Liver (tissue), 9 donors: Measurements from ENCODE around the gene RAB31. TPM values are rescaled to one million over a fixed set of nuclear protein-coding genes. Genes with fewer than 3 reads are reported as not detected.

Source experiments
- DNase-seq: peaks from one replicate; pipeline ENCODE4 v3.0.0-alpha.2; 2017; ENCODE audit warnings: low spot score
- H3K27ac ChIP-seq, 2 donors: one replicate each; pipeline ENCODE4 v1.7.0; 2013; ENCODE audit warnings: inconsistent platforms in 2 of 2, low read length in 2 of 2, control low read depth in 1 of 2, low read depth in 1 of 2, mild to moderate bottlenecking in 1 of 2
- H3K27me3 ChIP-seq, 4 donors: one replicate each; pipeline versions ENCODE4 v1.6.1 to v1.7.0; 2013; ENCODE audit warnings: low read length in 3 of 4, inconsistent platforms in 1 of 4, mild to moderate bottlenecking in 1 of 4, moderate library complexity in 1 of 4; ENCODE audit not compliant: control insufficient read depth in 4 of 4, insufficient read depth in 4 of 4
- H3K36me3 ChIP-seq, 4 donors: one replicate each; pipeline versions ENCODE4 v1.6.1 to v1.7.0; 2013; ENCODE audit warnings: low read length in 3 of 4, mild to moderate bottlenecking in 3 of 4, low read depth in 1 of 4, moderate library complexity in 1 of 4; ENCODE audit not compliant: control insufficient read depth in 4 of 4, insufficient read depth in 3 of 4
- H3K4me1 ChIP-seq, 4 donors: one replicate each; pipeline versions ENCODE4 v1.6.1 to v1.7.0; 2013; ENCODE audit warnings: low read length in 3 of 4, mild to moderate bottlenecking in 3 of 4, moderate library complexity in 1 of 4; ENCODE audit not compliant: control insufficient read depth in 4 of 4, insufficient read depth in 4 of 4
- H3K4me3 ChIP-seq, 3 donors: one replicate each; pipeline versions ENCODE4 v1.6.1 to v1.7.0; 2013; ENCODE audit warnings: low read length in 3 of 3, control low read depth in 1 of 3, low read depth in 1 of 3, mild to moderate bottlenecking in 1 of 3
- H3K9ac ChIP-seq, 2 donors: one replicate each; pipeline ENCODE4 v1.7.0; 2013; ENCODE audit warnings: low read length in 2 of 2, mild to moderate bottlenecking in 2 of 2, moderate library complexity in 2 of 2, control low read depth in 1 of 2, low read depth in 1 of 2
- H3K9me3 ChIP-seq, 4 donors: one replicate each; pipeline versions ENCODE4 v1.6.1 to v1.7.0; 2013; ENCODE audit warnings: low read length in 3 of 4; ENCODE audit not compliant: control insufficient read depth in 4 of 4
- EGR1 ChIP-seq, 2 donors: IDR thresholded peaks; 2 replicates each; pipeline ENCODE4 v1.6.1; 2016 to 2018; ENCODE audit warnings: antibody characterized with exemption in 2 of 2, low read depth in 2 of 2
- FOXA1 ChIP-seq: IDR thresholded peaks from 2 replicates; pipeline ENCODE4 v1.6.1; 2016; ENCODE audit warnings: antibody characterized with exemption
- FOXA2 ChIP-seq: IDR thresholded peaks from 2 replicates; pipeline ENCODE4 v1.6.1; 2016; ENCODE audit warnings: antibody characterized with exemption
- GABPA ChIP-seq, 2 donors: IDR thresholded peaks in 1 of 2; conservative IDR thresholded peaks in 1 of 2; 2 replicates each; pipeline ENCODE4 v1.6.1; 2016; ENCODE audit warnings: antibody characterized with exemption in 2 of 2, mild to moderate bottlenecking in 1 of 2, moderate library complexity in 1 of 2
- HNF4A ChIP-seq, 2 donors: conservative IDR thresholded peaks; 2 replicates each; pipeline ENCODE4 v1.6.1; 2016; ENCODE audit warnings: antibody characterized with exemption in 2 of 2, mild to moderate bottlenecking in 2 of 2
- HNF4G ChIP-seq: IDR thresholded peaks from 2 replicates; pipeline ENCODE4 v1.6.1; 2016; ENCODE audit warnings: antibody characterized with exemption
- JUND ChIP-seq, 2 donors: IDR thresholded peaks; 2 replicates each; pipeline ENCODE4 v1.6.1; 2016; ENCODE audit warnings: antibody characterized with exemption in 2 of 2
- NR2F2 ChIP-seq: IDR thresholded peaks from 2 replicates; pipeline ENCODE4 v1.6.1; 2016; ENCODE audit warnings: antibody characterized with exemption
- RAD21 ChIP-seq, 2 donors: IDR thresholded peaks; 2 replicates each; pipeline ENCODE4 v1.6.1; 2016; ENCODE audit warnings: antibody characterized with exemption in 2 of 2, mild to moderate bottlenecking in 2 of 2
- REST ChIP-seq: IDR thresholded peaks from 2 replicates; pipeline ENCODE4 v1.6.1; 2016; ENCODE audit warnings: antibody characterized with exemption, mild to moderate bottlenecking
- RXRA ChIP-seq, 2 donors: IDR thresholded peaks; 2 replicates each; pipeline ENCODE4 v1.6.1; 2017 to 2018; ENCODE audit warnings: antibody characterized with exemption in 2 of 2, mild to moderate bottlenecking in 1 of 2
- SP1 ChIP-seq: IDR thresholded peaks from 2 replicates; pipeline ENCODE4 v1.6.1; 2018; ENCODE audit warnings: antibody characterized with exemption, mild to moderate bottlenecking
- TAF1 ChIP-seq: conservative IDR thresholded peaks from 2 replicates; pipeline ENCODE4 v1.6.1; 2016; ENCODE audit warnings: antibody characterized with exemption, mild to moderate bottlenecking
- YY1 ChIP-seq: IDR thresholded peaks from 2 replicates; pipeline ENCODE4 v1.6.1; 2016; ENCODE audit warnings: antibody characterized with exemption, mild to moderate bottlenecking
- WGBS: extraction: QIAGEN DNeasy Blood & Tissue Kit; methylation state at CpG from one replicate; pipeline ENCODE4 v1.1.7; 2013; 5-methylcytosine and 5-hydroxymethylcytosine counted together
- polyA plus RNA-seq, 2 donors: library from polyadenylated mRNA; stranded (reverse) in 1 of 2; unstranded in 1 of 2; fragments of 200-250 nt in 1 of 2; fragments of >200 nt in 1 of 2; fragmentation: Nextera tagmentation in 1 of 2; extraction: Ambion mirVana in 1 of 2; gene quantifications; one replicate each; pipeline versions ENCODE4 v1.2.1 to v1.2.3, GENCODE V29; 2013 to 2015
- total RNA-seq, 2 donors: library from RNA; depleted of rRNA; stranded (reverse); fragments of >200 nt; gene quantifications; one replicate each; pipeline ENCODE4 v1.2.3, GENCODE V29; 2014
- TF ChIP-seq, protein P1 (sequence below): IDR thresholded peaks from 2 replicates; pipeline ENCODE4 v1.6.1; 2016; ENCODE audit warnings: antibody characterized with exemption
- TF ChIP-seq, protein P2 (sequence below): fragments of 150-350 bp; IDR thresholded peaks from 2 replicates; pipeline ENCODE4 v1.5.1; 2017; ENCODE audit warnings: improper control_type of control experiment, low read depth, low read length; ENCODE audit not compliant: missing input control
- TF ChIP-seq, protein P3 (sequence below): IDR thresholded peaks from 2 replicates; pipeline ENCODE4 v1.6.1; 2016; ENCODE audit warnings: antibody characterized with exemption
- donor health status: healthy.
- donor health status: healthy.
- donor health status: healthy.
- donor health status: healthy.
- donor health status: healthy.

The RAB31 gene
- total and polyA plus RNA-seq, 4 donors: 3.6 to 12.8 (median 9.7) TPM

- no peak for TF ChIP-seq GABPA (IDR thresholded peaks at IDR 0.05 in 1 of 2, conservative IDR thresholded peaks at IDR 0.05 in 1 of 2)
- no peak for TF ChIP-seq RAD21 (IDR thresholded peaks at IDR 0.05)
- no peak for TF ChIP-seq JUND (IDR thresholded peaks at IDR 0.05)
- TF ChIP-seq FOXA1: no peak
- TF ChIP-seq RXRA (IDR thresholded peaks at IDR 0.05): no peak
Measured at GRCh38 chr18:9669016-9669415, 39.1 kb upstream of the RAB31 start (continued).

DNA sequence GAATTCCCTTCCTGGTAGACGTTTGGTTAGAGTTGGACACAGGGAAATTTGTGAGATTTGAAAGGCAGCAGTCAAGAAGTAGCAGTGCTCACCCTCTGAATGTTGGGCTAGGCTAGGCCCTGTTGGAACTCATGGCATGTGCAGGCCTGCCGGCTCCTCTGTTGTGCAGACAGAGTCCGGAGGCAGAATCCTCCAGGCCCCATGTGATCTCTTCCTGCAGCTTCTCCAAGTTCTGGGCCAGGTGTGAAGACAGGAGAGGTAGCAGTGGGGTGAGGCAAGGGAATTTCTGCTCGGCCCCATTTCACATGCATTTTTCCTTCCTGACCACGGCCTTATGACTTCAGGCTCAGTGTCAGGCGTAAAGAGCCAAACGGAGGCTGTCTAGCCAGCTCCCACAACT is 36.9 kb upstream of the RAB31 start:
- no peak overlapping the region for H3K4me3 ChIP-seq
- H3K36me3 ChIP-seq: no peaks in the 10 kb centered on the region
- TF ChIP-seq TAF1 (no peak), REST (no peak), HNF4G (no peak), NR2F2 (no peak), RXRA (IDR thresholded peaks at IDR 0.05) (no peak), GABPA (IDR thresholded peaks at IDR 0.05 in 1 of 2, conservative IDR thresholded peaks at IDR 0.05 in 1 of 2) (no peak), HNF4A (conservative IDR thresholded peaks at IDR 0.05) (no peak), YY1 (no peak), JUND (IDR thresholded peaks at IDR 0.05) (no peak), FOXA1 (no peak), RAD21 (IDR thresholded peaks at IDR 0.05) (no peak), SP1 (no peak), FOXA2 (no peak), EGR1 (IDR thresholded peaks at IDR 0.05; ENCODE audit: low read depth in 2 of 2) (no peak)
- TF ChIP-seq, protein P1, sequence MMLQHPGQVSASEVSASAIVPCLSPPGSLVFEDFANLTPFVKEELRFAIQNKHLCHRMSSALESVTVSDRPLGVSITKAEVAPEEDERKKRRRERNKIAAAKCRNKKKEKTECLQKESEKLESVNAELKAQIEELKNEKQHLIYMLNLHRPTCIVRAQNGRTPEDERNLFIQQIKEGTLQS: no peak
- TF ChIP-seq, protein P2, sequence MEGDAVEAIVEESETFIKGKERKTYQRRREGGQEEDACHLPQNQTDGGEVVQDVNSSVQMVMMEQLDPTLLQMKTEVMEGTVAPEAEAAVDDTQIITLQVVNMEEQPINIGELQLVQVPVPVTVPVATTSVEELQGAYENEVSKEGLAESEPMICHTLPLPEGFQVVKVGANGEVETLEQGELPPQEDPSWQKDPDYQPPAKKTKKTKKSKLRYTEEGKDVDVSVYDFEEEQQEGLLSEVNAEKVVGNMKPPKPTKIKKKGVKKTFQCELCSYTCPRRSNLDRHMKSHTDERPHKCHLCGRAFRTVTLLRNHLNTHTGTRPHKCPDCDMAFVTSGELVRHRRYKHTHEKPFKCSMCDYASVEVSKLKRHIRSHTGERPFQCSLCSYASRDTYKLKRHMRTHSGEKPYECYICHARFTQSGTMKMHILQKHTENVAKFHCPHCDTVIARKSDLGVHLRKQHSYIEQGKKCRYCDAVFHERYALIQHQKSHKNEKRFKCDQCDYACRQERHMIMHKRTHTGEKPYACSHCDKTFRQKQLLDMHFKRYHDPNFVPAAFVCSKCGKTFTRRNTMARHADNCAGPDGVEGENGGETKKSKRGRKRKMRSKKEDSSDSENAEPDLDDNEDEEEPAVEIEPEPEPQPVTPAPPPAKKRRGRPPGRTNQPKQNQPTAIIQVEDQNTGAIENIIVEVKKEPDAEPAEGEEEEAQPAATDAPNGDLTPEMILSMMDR: no peak
- TF ChIP-seq, protein P3, sequence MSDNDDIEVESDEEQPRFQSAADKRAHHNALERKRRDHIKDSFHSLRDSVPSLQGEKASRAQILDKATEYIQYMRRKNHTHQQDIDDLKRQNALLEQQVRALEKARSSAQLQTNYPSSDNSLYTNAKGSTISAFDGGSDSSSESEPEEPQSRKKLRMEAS: no peak
- H3K27me3 ChIP-seq: no peaks in the 10 kb centered on the region
- no peak overlapping the region for H3K9ac ChIP-seq
- peaks cover 0 to 10% (median 8%) of the 10 kb centered on the region in 4 donors for H3K4me1 ChIP-seq
- H3K27ac ChIP-seq: no peak overlapping the region
- DNase-seq: no peak
- 92% methylated on average over 7 of the region's 7 CpGs for WGBS
- no peaks in the 10 kb centered on the region for H3K9me3 ChIP-seq
